Measurements from ENCODE around the gene WBP1L.

DNA sequence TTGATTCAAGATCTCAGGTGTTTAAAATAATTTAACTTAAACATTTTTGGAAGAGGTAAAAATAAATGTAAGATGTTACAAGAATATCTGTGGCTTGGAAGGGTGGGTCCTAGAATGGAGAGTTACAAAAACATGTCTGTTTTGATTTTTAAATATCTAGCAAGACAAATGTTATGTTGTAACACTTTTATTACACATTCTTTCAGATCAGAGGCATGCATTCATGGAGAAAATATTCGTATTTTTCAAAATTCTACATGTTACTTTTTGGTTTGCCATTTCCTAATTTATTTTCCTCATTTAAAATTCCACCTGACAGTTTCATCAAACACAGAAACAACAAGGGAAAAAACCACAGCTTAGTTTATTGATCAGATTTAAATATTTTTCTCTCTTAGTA is 10.0 kb downstream of the WBP1L start:
- TF ChIP-seq, protein P1, sequence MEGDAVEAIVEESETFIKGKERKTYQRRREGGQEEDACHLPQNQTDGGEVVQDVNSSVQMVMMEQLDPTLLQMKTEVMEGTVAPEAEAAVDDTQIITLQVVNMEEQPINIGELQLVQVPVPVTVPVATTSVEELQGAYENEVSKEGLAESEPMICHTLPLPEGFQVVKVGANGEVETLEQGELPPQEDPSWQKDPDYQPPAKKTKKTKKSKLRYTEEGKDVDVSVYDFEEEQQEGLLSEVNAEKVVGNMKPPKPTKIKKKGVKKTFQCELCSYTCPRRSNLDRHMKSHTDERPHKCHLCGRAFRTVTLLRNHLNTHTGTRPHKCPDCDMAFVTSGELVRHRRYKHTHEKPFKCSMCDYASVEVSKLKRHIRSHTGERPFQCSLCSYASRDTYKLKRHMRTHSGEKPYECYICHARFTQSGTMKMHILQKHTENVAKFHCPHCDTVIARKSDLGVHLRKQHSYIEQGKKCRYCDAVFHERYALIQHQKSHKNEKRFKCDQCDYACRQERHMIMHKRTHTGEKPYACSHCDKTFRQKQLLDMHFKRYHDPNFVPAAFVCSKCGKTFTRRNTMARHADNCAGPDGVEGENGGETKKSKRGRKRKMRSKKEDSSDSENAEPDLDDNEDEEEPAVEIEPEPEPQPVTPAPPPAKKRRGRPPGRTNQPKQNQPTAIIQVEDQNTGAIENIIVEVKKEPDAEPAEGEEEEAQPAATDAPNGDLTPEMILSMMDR (conservative IDR thresholded peaks at IDR 0.05; ENCODE audit: low read depth, low read length) = no peak
- no peak for TF ChIP-seq EZH2 (IDR thresholded peaks at IDR 0.05; ENCODE audit: low read length, unreplicated experiment)

Data from PC-3 (cell line).